Esophagus squamous epithelium (tissue), 4 donors: ENCODE measurements around the gene UBL3.

Source experiments
- POLR2A ChIP-seq, 4 donors: fragments of 450-650 bp; IDR thresholded peaks; one replicate each; pipeline ENCODE4 v1.6.1; 2017; ENCODE audit warnings: antibody characterized with exemption in 4 of 4, mild to moderate bottlenecking in 4 of 4, moderate library complexity in 3 of 4
- TF ChIP-seq, protein P1 (sequence below), 6 experiments: fragments of 450-650 bp in 4 of 6; fragments of 200-600 bp in 2 of 6; sonication (generic) in 2 of 6; IDR thresholded peaks; one replicate each; pipeline ENCODE4 v1.5.1; 2016 to 2019; ENCODE audit warnings: antibody characterized with exemption in 6 of 6, mild to moderate bottlenecking in 4 of 6, moderate library complexity in 4 of 6

DNA sequence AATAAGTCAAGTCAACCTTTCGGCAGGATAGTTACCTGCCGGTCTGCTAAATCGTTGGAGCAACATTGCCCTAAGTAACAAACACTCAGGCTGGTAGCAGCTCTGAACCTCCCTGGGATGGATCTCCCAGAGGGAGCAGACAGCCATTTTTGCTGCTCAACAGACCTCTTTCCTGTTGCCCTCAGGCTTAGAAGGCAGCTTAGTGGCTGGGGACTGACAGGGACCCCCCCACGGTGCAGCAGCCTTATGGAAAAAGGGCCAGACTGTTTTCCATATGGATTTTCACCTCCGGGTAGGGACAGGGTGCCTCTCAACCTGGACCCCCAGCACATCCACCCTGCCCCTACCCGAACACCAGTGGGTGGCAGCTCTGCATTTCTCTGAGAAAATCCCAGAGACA, 49.7 kb downstream of the UBL3 start:
- TF ChIP-seq, protein P1, sequence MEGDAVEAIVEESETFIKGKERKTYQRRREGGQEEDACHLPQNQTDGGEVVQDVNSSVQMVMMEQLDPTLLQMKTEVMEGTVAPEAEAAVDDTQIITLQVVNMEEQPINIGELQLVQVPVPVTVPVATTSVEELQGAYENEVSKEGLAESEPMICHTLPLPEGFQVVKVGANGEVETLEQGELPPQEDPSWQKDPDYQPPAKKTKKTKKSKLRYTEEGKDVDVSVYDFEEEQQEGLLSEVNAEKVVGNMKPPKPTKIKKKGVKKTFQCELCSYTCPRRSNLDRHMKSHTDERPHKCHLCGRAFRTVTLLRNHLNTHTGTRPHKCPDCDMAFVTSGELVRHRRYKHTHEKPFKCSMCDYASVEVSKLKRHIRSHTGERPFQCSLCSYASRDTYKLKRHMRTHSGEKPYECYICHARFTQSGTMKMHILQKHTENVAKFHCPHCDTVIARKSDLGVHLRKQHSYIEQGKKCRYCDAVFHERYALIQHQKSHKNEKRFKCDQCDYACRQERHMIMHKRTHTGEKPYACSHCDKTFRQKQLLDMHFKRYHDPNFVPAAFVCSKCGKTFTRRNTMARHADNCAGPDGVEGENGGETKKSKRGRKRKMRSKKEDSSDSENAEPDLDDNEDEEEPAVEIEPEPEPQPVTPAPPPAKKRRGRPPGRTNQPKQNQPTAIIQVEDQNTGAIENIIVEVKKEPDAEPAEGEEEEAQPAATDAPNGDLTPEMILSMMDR (IDR thresholded peaks at IDR 0.05): no peak
- TF ChIP-seq POLR2A (IDR thresholded peaks at IDR 0.05): no peak
